Left lobe of liver (tissue), 2 donors: ENCODE results near the gene TRIM41. TPM values are rescaled to one million over a fixed set of nuclear protein-coding genes. Genes with fewer than 3 reads are reported as not detected.
"Not testable (repeated sequence)": the region's sequence is repeated elsewhere in the genome, so short reads cannot be mapped to it uniquely, and the experiment has no call there.

Experiments used
- ATAC-seq: fragments of 200-7000 bp; cut with Tn5 transposase; one replicate; pipeline ENCODE4 v1.9.1; 2020; ENCODE audit warnings: mild to moderate bottlenecking, moderate library complexity
- DNase-seq: peaks from one replicate; pipeline ENCODE4 v3.0.0-alpha.2; 2020; ENCODE audit warnings: low spot score
- total RNA-seq: library from RNA; stranded (reverse); gene quantifications from one replicate; pipeline ENCODE4 v1.2.1, GENCODE V29; 2021
- donor health status: DM: no; HTN: no; CAD: no; lungs with moderate emphysema.
- donor health status: DM: no; HTN: yes; CAD: no.

TRIM41 gene
- total RNA-seq, 1 donor from 2014 or later, result 23.0 TPM

DNA sequence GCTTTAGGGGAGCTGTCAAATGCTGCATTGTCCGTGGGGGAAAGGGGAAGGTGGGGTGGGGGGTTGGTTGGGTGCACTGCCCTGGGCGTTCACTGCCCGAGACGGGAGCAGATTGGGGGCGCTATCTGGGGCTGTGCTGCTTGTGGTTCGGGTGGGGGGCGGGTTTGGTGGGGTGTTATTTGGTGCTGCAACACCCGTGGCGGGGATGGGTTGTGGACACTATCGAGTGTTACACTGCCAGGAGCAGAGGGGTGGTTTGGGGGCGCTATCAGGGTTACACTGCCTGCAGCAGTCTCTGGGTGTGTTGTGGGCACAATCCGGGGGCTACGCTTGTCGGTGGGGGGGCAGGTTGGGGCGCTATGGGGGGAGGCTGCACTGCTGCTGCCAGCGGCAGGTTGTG is 59.3 kb downstream of the TRIM41 start:
- ATAC-seq, DNase-seq: not testable (repeated sequence)

DNA sequence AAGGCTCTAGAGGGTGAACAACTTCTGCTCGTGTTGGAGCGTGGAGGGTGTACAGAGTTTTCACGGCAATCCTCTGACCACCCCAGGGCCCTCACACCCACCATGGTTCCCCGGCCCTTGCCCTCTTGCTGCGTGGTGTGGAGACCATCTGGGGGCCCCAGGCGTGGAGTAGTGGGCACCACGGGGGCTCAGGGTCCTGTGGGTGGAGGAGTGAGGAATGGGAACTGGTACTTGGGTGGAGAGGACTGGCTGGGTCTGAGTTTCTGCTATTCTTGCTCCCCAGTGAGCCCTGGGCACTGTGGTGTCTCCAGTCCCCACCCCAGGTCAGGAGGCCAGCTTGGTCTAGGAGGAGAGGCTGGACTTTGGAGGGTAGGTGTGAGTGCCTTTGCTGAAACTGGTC is 59.8 kb downstream of the TRIM41 start:
- DNase-seq (no peak), ATAC-seq (no peak)

DNA sequence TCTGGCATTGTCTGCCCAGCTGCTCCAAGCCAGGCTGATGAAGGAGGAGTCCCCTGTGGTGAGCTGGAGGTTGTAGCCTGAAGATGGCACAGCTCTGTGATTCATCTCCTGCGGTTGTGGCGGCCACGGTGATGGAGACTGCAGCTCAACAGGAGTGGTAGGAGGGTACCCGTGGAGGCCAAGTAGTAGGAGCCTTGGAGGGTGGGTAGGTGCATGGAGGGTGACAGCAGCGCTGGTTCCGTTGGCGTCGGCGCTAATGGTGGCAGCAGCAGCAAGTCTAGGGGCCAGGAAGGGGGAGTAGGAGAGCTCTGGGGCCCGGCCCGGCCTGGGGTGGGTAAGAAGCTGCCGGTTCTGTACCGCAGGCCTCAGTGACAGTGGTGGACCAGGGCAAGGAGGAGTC is 60.3 kb downstream of the TRIM41 start:
- ATAC-seq (no peak), DNase-seq (no peak)

DNA sequence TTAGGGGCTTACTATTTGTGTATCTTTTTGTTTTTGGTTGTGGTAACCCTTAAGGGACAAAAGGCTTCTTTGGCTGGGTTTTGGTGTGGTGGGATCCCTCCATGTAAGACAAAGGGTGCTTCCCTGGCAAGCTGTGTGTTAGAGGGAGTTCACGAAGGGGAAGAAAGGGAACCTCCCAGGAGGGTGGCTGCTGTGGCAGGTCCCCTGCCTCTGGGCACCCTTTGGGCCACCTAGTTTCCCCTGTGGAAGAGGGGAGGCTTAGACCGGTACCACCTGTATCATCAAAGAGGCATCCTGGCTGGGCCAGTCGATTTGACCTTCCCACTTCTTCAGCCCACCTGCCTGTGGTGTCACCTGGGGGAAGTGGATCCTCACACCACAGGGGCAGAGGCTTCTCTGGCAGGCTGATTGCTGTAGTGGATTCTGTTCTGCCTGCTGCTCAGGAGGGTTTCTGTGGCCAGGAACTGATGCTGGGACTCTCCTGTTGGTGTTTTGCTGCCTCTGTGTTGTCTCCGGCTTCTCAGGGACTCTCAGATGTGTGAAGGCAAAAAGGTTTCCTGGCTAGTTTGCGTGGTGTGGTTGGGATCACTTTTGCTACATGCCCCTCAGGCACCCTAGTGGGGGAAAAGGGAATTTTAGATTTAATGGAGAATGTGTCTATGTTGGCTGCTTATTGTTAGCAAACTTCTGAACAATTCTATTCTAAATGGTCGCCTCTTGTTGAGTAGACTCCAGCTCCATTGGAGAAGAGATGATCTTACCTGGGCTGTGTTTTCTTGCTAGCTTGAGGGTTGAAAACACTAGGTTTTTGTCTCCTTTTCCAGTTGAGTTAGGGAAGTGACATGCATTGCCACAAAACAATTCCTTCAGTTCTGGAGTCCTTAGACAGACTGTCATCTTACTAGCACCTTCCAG is 61.0 kb downstream of the TRIM41 start:
- ATAC-seq, DNase-seq: not testable (repeated sequence)

Other genes with a start within 250 kb of the TRIM41 start
- not detected for gene BTNL3, start 234.4 kb upstream of the TRIM41 start, total RNA-seq
- 8.8 TPM for gene BTNL9, start 183.0 kb upstream of the TRIM41 start, total RNA-seq
- not detected for gene OR2V1, start 92.1 kb upstream of the TRIM41 start, total RNA-seq
- not detected for gene OR2V2, start 75.7 kb upstream of the TRIM41 start, total RNA-seq
- 0.23 TPM for gene TRIM7, start 18.1 kb upstream of the TRIM41 start, total RNA-seq
- gene RACK1, start 20.6 kb downstream of the TRIM41 start, total RNA-seq, result 510 TPM
- gene TRIM52, start 37.9 kb downstream of the TRIM41 start, total RNA-seq, result 6.0 TPM
- not detected for gene OR4F3, start 144.0 kb downstream of the TRIM41 start, total RNA-seq